ENCODE measurements around the gene GPR12. TPM values are rescaled to one million over a fixed set of nuclear protein-coding genes. Genes with fewer than 3 reads are reported as not detected.
"Not testable (repeated sequence)": the region's sequence is repeated elsewhere in the genome, so short reads cannot be mapped to it uniquely, and the experiment has no call there.

GPR12 gene
- total RNA-seq, 2 experiments from 2014 or later: not detected

GRCh38 chr13:26752671-26753070 lies 7.9 kb downstream of the GPR12 start:
- CTCF ChIA-PET: no interaction called here
- POLR2A ChIA-PET: no interaction called here

DNA sequence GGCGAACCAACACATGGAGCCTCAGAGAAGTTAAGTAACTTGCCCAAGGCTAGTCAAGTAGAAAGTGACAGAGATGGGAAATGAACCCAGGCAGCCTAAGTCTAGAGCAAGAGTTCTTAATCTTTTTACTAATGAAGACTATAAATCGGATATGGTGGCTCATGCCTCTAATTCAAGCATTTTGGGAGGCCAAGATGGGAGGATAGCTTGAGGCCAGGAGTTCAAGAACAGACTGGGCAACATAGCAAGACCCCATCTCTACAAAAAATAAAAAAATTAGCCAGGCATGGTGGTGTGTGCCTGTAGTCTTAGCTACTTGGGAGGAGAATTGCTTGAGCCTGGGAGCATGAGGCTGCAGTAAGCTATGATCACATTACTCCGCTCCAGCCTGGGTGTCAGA lies 10.7 kb downstream of the GPR12 start:
- ChIA-PET POLR2A (no interaction called here), CTCF (no interaction called here)

DNA sequence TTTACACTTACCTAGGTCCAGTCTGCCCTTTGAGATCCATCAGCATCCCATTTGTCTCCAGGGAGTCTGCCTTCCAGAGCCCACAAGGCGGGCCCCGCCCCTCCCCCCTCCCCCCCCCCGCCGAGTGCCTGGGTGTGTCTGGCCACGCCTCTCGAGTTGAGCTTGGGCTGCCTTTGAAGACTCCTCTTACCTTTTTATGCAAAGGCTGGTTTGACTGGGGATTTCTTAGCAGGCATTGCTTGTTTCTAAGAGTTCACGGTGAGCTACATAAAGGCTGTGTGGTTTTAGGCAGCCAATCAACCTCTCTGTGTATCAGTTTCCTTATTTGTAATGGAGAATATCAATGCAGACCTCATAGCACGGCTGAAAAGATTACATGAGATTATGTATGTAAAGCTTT lies 11.3 kb downstream of the GPR12 start:
- ChIA-PET CTCF (no interaction called here), POLR2A (no interaction called here)

DNA sequence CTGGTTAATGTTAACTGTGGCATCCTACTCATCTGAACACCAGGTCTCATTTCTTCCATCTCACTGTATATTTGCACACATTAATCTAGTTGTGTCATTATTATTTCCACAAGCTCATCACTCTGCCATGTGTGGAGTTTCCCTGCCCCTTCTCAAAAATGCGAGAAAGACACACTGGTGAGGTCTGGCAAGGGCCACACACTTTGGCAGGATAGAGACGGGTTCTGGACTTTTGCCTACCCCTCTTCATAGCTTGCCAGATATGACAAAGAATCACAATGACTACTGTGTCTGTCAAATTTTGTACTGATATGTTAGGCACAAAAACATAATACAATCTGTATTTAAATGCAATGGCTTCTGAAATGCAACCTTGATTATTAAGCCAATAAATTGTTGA lies 12.9 kb downstream of the GPR12 start:
- ChIA-PET CTCF (interaction anchor here (0.6 kb wide), 1 partner anchor 183 kb away, joined by 3 read pairs; no protein-coding TSS in a partner anchor), POLR2A (no interaction called here)

GRCh38 chr13:26743971-26744370 lies 16.6 kb downstream of the GPR12 start:
- ChIA-PET CTCF (no interaction called here), POLR2A (no interaction called here)

DNA sequence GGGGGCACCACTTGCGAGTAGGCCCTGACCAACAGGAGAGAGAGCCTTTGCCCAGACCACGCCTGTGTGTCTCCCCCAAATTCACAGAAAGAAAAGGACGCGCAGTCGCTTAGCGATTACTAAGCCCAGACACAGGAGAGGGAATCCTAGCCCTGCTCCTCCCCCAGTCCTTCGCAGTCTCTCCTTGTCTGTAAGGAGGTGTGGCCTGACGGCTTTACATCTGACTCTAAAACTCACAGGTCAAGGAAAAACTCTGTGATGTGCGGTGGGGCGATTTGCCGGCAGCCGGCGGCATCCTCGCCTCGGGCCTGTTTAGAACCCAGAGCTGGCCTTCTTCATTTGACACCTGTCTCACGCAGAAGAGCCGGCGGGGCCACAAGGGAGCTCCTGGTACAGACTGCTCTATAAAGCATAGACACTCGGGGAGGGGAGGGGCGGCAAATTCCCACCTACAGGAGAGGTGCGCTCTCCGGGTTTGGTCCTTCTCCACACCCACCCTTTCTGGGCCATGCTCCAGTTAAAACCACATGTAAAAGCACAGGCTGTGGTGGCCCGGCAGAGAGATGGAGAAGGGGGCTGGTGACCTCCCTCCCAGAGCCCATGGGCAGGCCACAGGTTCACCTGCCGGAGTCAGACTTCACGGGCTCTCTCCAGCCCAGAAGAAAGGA lies 17.8 kb downstream of the GPR12 start:
- CTCF ChIA-PET: no interaction called here
- POLR2A ChIA-PET: no interaction called here

- CTCF ChIA-PET: interaction anchor here (1.2 kb wide), 1 partner anchor 37 kb away, joined by 3 read pairs; no protein-coding TSS in a partner anchor
Measured at GRCh38 chr13:26735677-26736076, 24.9 kb downstream of the GPR12 start.

GRCh38 chr13:26727633-26728032 lies 33.0 kb downstream of the GPR12 start:
- CTCF ChIA-PET: no interaction called here
- POLR2A ChIA-PET: no interaction called here

More at GRCh38 chr13:26735677-26736076, 24.9 kb downstream of the GPR12 start:
- POLR2A ChIA-PET: no interaction called here

- ChIA-PET CTCF (no interaction called here), POLR2A (no interaction called here)
Measured at GRCh38 chr13:26727122-26727521, 33.5 kb downstream of the GPR12 start.

DNA sequence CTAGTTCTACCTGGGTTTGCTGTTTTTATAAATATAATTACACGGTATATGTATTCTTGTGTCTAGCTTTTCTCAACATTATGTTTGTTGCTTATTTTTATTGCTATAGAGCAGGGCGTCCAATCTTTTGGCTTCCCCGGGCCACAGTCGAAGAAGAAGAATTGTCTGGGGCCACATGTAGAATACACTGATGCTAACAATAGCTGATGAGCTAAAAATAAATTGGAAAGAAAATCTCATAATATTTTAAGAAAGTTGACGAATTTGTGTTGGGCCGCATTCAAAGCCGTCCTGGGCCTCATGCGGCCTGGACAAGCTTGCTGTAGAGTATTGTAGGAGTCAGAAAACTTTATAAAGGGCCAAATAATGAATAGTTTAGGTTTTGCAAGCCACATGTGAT lies 33.9 kb downstream of the GPR12 start:
- POLR2A ChIA-PET: no interaction called here
- CTCF ChIA-PET: no interaction called here

- POLR2A ChIA-PET, CTCF ChIA-PET: not testable (repeated sequence)
Measured at GRCh38 chr13:26723620-26724019, 37.0 kb downstream of the GPR12 start.

DNA sequence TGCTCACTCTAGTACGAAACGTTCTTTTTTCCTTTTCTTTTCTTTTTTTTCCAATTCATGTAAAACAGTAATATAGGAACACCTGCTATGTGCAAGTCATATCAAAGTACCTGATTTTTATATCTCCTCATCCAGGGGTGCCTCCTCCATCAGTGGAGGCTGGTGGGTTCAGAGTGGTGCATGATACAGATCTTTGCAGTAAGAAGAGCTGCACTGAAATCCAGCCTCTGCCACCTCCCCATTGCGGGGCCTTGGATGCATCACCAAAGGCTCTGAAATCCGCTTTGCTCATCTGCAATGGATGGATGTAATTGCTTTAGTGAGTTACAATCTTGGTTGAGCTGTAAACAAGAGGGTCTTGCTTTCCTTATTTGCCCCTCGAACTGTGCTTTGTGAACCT lies 38.3 kb downstream of the GPR12 start:
- ChIA-PET POLR2A (no interaction called here), CTCF (no interaction called here)

DNA sequence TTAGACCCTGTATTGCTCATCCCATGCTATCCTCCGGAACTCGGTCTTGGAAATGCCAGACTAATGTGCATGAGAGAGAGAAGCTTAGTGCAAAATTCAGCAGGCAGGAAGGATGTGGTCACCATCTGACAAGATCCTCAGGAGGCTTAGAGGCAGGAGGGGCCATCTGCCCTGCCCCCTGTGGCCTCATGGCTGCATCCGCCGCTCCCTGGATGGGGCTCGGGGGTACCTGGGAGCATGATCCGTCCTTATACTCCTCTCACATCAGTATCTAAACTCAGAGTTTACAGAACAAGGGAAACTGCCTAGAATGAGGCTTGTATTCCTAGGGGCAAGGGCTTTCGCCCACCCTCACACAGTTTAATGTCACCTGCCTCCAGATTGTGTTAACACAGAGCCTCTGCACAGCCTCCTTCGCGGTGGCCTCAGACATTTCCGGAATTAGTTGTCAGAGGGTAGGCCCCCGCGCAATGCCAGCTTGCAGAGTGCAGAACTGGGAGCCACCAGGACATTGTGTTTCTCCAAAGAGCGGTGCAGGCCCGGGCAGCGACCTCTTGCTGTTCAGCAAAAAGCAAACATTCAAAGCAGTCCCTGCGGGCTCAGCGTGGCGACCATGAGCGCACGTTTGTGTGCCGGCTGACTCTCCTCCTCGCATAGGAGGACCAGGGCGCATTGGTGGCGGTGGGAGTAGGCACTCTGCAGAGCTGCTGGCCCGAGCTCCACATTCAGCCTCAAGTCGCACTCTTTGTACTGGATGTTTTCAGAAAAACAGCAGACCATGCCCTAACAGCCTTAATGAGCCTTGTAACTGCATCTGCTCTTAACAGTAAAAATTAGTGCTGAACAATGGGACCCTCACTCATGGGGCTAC lies 39.1 kb downstream of the GPR12 start:
- ChIA-PET POLR2A (no interaction called here), CTCF (interaction anchor here (1.0 kb wide), 1 partner anchor 23 kb away, joined by 3 read pairs; no protein-coding TSS in a partner anchor)

GRCh38 chr13:26719356-26719945 lies 41.1 kb downstream of the GPR12 start:
- POLR2A ChIA-PET: no interaction called here

GRCh38 chr13:26718872-26719271 lies 41.7 kb downstream of the GPR12 start:
- ChIA-PET CTCF (interaction anchor here (0.6 to 1.2 kb wide), 2 partner anchors 20 to 531 kb away, joined by 4 to 6 read pairs; no protein-coding TSS in a partner anchor), POLR2A (no interaction called here)

More at GRCh38 chr13:26719356-26719945, 41.1 kb downstream of the GPR12 start:
- CTCF ChIA-PET: interaction anchor here (0.6 to 1.2 kb wide), 3 partner anchors 21 to 533 kb away, joined by 3 to 6 read pairs (median 4); no protein-coding TSS in a partner anchor

DNA sequence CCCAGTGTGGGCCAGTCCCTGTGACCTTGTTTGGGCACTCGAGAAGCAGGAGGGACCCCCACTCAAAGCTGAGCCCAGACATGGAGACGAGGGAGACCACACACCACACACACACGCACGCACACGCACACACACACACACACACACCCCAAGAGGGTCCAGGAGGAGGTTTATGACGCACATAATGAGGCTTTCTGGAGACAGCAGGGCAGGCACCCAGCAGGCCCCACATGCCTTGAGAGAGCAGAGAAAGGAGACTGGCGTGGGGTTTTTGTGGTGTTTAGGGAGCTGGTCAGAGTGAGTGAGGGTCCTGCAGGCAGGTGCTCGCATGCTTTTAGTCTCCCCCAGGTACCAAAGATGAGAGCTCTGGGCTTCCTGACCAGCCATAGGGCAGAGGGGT lies 42.4 kb downstream of the GPR12 start:
- ChIA-PET CTCF (interaction anchor here (1.2 kb wide), 1 partner anchor 20 kb away, joined by 6 read pairs; no protein-coding TSS in a partner anchor), POLR2A (no interaction called here)

DNA sequence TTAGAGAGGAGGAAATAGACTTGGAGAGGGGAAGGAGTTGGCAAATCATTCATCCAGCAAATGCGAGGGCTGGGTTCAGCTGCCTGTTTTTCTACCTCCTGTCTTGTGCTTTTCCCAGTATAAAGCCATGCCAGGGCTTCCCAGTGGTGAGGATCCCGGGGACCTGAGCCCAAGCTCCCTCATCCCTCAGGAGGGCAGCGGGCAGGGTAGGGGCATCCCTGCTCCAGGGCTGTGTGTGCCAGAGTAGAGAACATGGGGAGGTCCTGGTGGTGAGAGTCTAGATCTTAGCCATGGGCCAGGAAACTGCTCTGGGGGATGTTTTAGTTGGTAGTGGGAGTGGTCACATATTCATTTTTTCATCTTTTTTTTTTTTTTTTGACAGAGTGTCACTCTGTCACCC lies 43.6 kb downstream of the GPR12 start:
- ChIA-PET POLR2A (interaction anchor here (0.5 kb wide), 1 partner anchor 15 kb away, joined by 3 read pairs; no protein-coding TSS in a partner anchor), CTCF (no interaction called here)

DNA sequence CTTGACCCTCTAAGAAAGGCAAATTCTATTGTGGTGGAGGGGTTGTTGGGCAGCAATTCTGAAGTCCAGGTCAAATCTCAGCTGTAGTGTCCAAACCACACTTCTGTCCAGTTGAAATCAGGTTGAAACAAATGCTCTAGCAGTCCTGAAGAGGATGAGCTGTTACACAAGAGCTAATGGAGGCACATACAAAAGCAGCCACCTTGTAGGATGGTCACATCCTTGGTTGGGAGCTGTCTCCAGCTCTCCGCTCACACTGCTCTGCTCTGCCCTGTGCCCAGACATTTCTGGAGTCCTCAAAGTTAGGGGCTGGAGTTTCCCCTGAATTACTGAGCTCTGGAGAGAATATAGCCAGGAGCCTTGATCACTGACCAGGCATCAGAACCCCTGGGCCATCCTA lies 47.2 kb downstream of the GPR12 start:
- CTCF ChIA-PET: no interaction called here
- POLR2A ChIA-PET: no interaction called here

DNA sequence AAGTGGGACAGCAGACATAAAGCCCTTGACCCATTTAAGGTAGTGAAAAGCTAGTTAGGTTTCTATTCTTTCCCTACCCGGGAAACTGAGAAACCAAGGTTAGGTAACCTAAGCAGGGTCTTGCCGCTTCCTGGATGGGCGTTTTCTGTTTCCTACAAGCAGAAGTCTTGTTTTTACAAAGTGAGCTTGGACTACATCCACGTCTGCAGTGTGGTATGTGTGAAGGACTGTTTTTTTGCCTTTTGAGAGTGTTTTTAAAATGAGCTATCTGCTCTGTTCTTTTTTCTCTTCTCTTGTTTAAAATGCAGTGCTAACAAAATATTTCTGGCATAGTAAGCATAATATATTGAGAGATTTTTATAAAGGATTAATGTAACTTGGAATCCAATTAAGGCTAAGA lies 49.4 kb downstream of the GPR12 start:
- CTCF ChIA-PET: interaction anchor here (1.0 kb wide), 1 partner anchor 219 kb away, joined by 3 read pairs; no protein-coding TSS in a partner anchor
- POLR2A ChIA-PET: no interaction called here

DNA sequence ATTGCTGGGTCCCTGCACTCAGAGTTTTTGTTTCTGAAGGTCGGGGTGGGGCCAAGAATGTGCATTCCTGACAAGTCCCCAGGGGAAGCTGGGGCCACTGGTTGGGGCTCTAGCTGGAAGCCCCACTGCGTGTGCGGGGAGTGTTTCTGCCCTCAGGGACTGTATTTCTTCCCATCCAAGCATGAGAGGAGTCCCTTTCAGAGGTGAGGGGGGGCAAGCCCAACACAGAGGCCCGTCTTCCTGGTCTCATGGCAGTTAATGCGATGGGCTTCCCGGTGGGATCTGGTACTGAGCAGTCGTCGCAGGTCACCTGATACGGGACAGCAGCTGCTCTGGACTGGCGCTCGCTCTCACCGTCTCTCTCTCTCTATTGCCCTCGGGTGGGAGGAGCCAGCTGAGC lies 50.4 kb downstream of the GPR12 start:
- ChIA-PET POLR2A (no interaction called here), CTCF (no interaction called here)

DNA sequence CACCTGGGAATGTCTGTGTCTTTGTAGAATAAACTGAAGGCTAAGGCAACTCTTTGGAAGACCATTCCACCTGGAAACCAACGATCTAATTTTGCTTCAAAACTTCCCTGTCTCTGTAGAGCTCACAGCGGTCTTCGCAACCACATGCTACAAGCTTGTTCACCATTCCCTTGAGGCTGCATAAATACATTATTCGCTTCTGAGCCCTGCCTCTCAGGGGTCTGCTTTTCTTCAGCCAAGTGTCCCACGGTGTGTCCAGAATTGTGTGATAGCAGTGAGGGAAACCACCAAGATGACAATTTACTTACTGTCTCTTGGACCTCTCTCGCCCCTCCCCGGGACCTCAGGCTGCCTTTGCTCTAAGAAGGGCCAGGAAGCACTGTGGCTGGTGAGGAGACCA lies 51.1 kb downstream of the GPR12 start:
- CTCF ChIA-PET: no interaction called here
- POLR2A ChIA-PET: no interaction called here
